Vagina (tissue), 2 donors: Measurements from ENCODE around the gene CPLX4. TPM values are rescaled to one million over a fixed set of nuclear protein-coding genes. Genes with fewer than 3 reads are reported as not detected.

Experiments used
- DNase-seq, 2 donors: peaks; one replicate each; pipeline ENCODE4 v3.0.0-alpha.2; 2017; ENCODE audit errors: extremely low spot score in 2 of 2
- H3K27ac ChIP-seq: fragments of 200-600 bp; sonication (generic); one replicate; pipeline ENCODE4 v1.5.1; 2019
- H3K27me3 ChIP-seq: fragments of 200-600 bp; sonication (generic); one replicate; pipeline ENCODE4 v1.5.1; 2019
- H3K36me3 ChIP-seq, 2 donors: fragments of 200-600 bp; sonication (generic); one replicate each; pipeline ENCODE4 v1.5.1; 2017 to 2019
- H3K4me1 ChIP-seq: fragments of 200-600 bp; sonication (generic); one replicate; pipeline ENCODE4 v1.5.1; 2019
- H3K4me3 ChIP-seq, 2 donors: fragments of 200-600 bp; sonication (generic); 1 replicate in 1 of 2; 2 replicates in 1 of 2; pipeline ENCODE4 v1.5.1; 2016 to 2019
- H3K9me3 ChIP-seq: fragments of 200-600 bp; sonication (generic); one replicate; pipeline ENCODE4 v1.5.1; 2019
- CTCF ChIP-seq, 3 experiments: fragments of 450-650 bp in 2 of 3; fragments of 200-600 bp in 1 of 3; sonication (generic) in 1 of 3; IDR thresholded peaks; one replicate each; pipeline ENCODE4 v1.5.1; 2017 to 2019; ENCODE audit warnings: antibody characterized with exemption in 3 of 3, mild to moderate bottlenecking in 2 of 3, moderate library complexity in 2 of 3
- POLR2A ChIP-seq, 2 donors: fragments of 450-650 bp; IDR thresholded peaks; one replicate each; pipeline ENCODE4 v1.6.1; 2017; ENCODE audit warnings: antibody characterized with exemption in 2 of 2, mild to moderate bottlenecking in 2 of 2, moderate library complexity in 2 of 2
- POLR2AphosphoS5 ChIP-seq, 2 donors: sonication (generic); formaldehyde crosslinking; IDR thresholded peaks; one replicate each; pipeline ENCODE4 v1.9.0; 2017; ENCODE audit warnings: antibody characterized with exemption in 2 of 2, mild to moderate bottlenecking in 2 of 2, low read depth in 1 of 2; ENCODE audit not compliant: insufficient read depth in 1 of 2
- intact Hi-C: fragments of 100-400 bp; cut with DNase I; formaldehyde crosslinking; loops from one replicate; pipeline ENCODE4 v1.15.1; 2023
- total RNA-seq: library from RNA; depleted of rRNA; stranded (reverse); fragments of >200 nt; gene quantifications from one replicate; pipeline ENCODE4 v1.2.3, GENCODE V29; 2016

Gene CPLX4
- total RNA-seq, 1 donor from 2014 or later, result not detected

- peaks cover 0 to 44% of the 10 kb centered on the region in 2 donors for H3K36me3 ChIP-seq
- intact Hi-C loops, result loop anchor here (10.0 kb wide), 1 partner anchor 874 kb away; no protein-coding TSS in a partner anchor
- H3K9me3 ChIP-seq, result no peaks in the 10 kb centered on the region
- no peak for TF ChIP-seq POLR2AphosphoS5 (IDR thresholded peaks at IDR 0.05; ENCODE audit: insufficient read depth in 1 of 2, low read depth in 1 of 2)
- no peak for TF ChIP-seq POLR2A (IDR thresholded peaks at IDR 0.05)
- no peak for TF ChIP-seq CTCF (IDR thresholded peaks at IDR 0.05)
- no peak for DNase-seq
- H3K27ac ChIP-seq, result no peak overlapping the region
- H3K27me3 ChIP-seq, result no peaks in the 10 kb centered on the region
- H3K4me3 ChIP-seq, result no peak overlapping the region
- no peaks in the 10 kb centered on the region for H3K4me1 ChIP-seq
Measured at GRCh38 chr18:59328683-59329082, 10.2 kb upstream of the CPLX4 start.

GRCh38 chr18:59325965-59326364 is 7.5 kb upstream of the CPLX4 start:
- intact Hi-C loops, result loop anchor here (10.0 kb wide), 1 partner anchor 871 kb away; no protein-coding TSS in a partner anchor
- no peaks in the 10 kb centered on the region for H3K27me3 ChIP-seq
- no peaks in the 10 kb centered on the region for H3K4me1 ChIP-seq
- H3K4me3 ChIP-seq, result no peak overlapping the region
- H3K36me3 ChIP-seq, result peaks cover 0 to 24% of the 10 kb centered on the region in 2 donors
- TF ChIP-seq POLR2AphosphoS5 (IDR thresholded peaks at IDR 0.05; ENCODE audit: insufficient read depth in 1 of 2, low read depth in 1 of 2) (no peak), POLR2A (IDR thresholded peaks at IDR 0.05) (no peak), CTCF (IDR thresholded peaks at IDR 0.05) (no peak)
- DNase-seq, result no peak
- no peaks in the 10 kb centered on the region for H3K9me3 ChIP-seq
- H3K27ac ChIP-seq, result no peak overlapping the region

GRCh38 chr18:59324623-59324971 is 6.1 kb upstream of the CPLX4 start:
- DNase-seq, result no peak
- H3K4me1 ChIP-seq, result no peaks in the 10 kb centered on the region
- no peak overlapping the region for H3K4me3 ChIP-seq
- H3K36me3 ChIP-seq, result peaks cover 0 to 18% of the 10 kb centered on the region in 2 donors
- no peaks in the 10 kb centered on the region for H3K9me3 ChIP-seq
- TF ChIP-seq CTCF (IDR thresholded peaks at IDR 0.05) (no peak), POLR2A (IDR thresholded peaks at IDR 0.05) (no peak), POLR2AphosphoS5 (IDR thresholded peaks at IDR 0.05; ENCODE audit: insufficient read depth in 1 of 2, low read depth in 1 of 2) (no peak)
- no peak overlapping the region for H3K27ac ChIP-seq
- intact Hi-C loops, result loop anchor here (10.0 kb wide), 1 partner anchor 870 kb away; no protein-coding TSS in a partner anchor
- H3K27me3 ChIP-seq, result no peaks in the 10 kb centered on the region

- Histone ChIP-seq H3K4me3 (no peak overlapping the region), H3K27ac (no peak overlapping the region), H3K36me3 (peaks cover 0 to 18% of the 10 kb centered on the region in 2 donors), H3K4me1 (no peaks in the 10 kb centered on the region), H3K27me3 (no peaks in the 10 kb centered on the region), H3K9me3 (no peaks in the 10 kb centered on the region)
- no peak for DNase-seq
- intact Hi-C loops, result loop anchor here (10.0 kb wide), 1 partner anchor 869 kb away; no protein-coding TSS in a partner anchor
- TF ChIP-seq POLR2AphosphoS5 (IDR thresholded peaks at IDR 0.05; ENCODE audit: insufficient read depth in 1 of 2, low read depth in 1 of 2) (no peak), CTCF (IDR thresholded peaks at IDR 0.05) (no peak)
Measured at GRCh38 chr18:59323931-59324622, 5.6 kb upstream of the CPLX4 start.

GRCh38 chr18:59311631-59312030 is 6.8 kb downstream of the CPLX4 start:
- peaks cover 5% of the 10 kb centered on the region for H3K4me1 ChIP-seq
- H3K27me3 ChIP-seq, result no peaks in the 10 kb centered on the region

More at GRCh38 chr18:59311631-59312030, 6.8 kb downstream of the CPLX4 start:
- intact Hi-C loops, result no loop called here
- no peaks in the 10 kb centered on the region for H3K9me3 ChIP-seq
- no peak for DNase-seq
- H3K36me3 ChIP-seq, result no peaks in the 10 kb centered on the region
- no peak overlapping the region for H3K4me3 ChIP-seq
- H3K27ac ChIP-seq, result no peak overlapping the region
- TF ChIP-seq POLR2AphosphoS5 (IDR thresholded peaks at IDR 0.05; ENCODE audit: insufficient read depth in 1 of 2, low read depth in 1 of 2) (no peak), CTCF (IDR thresholded peaks at IDR 0.05) (no peak), POLR2A (IDR thresholded peaks at IDR 0.05) (no peak)
